H4 (cell line): ENCODE measurements around the gene SCGB2B2. TPM values are rescaled to one million over a fixed set of nuclear protein-coding genes. Genes with fewer than 3 reads are reported as not detected.

Experiments used
- total RNA-seq: library from RNA; depleted of rRNA; stranded (reverse); fragments of >200 nt; shearing (Covaris generic); gene quantifications from 2 replicates; pipeline ENCODE4 v1.2.3, GENCODE V29; 2014; rRNA removed

Gene SCGB2B2
- total RNA-seq, 1 experiment from 2014 or later, result not detected

Other genes with a start within 250 kb of the SCGB2B2 start
- 258 and 295 TPM in 2 replicates for gene UBA2, start 248.8 kb downstream of the SCGB2B2 start, total RNA-seq
- gene WTIP, start 195.4 kb downstream of the SCGB2B2 start, total RNA-seq, result 9.9 and 11.4 TPM in 2 replicates
- 15.7 and 27.7 TPM in 2 replicates for gene ZNF302, start 519 bp upstream of the SCGB2B2 start, total RNA-seq
- gene ZNF181, start 57.1 kb upstream of the SCGB2B2 start, total RNA-seq, result 13.0 and 20.3 TPM in 2 replicates
- 10.8 and 22.7 TPM in 2 replicates for gene ZNF599, start 96.1 kb upstream of the SCGB2B2 start, total RNA-seq
- 2.8 and 3.7 TPM in 2 replicates for gene ZNF30, start 249.7 kb upstream of the SCGB2B2 start, total RNA-seq